KOPT-K1 (cell line): ENCODE data around the gene TMEM239.
"Not testable (repeated sequence)": the region's sequence is repeated elsewhere in the genome, so short reads cannot be mapped to it uniquely, and the experiment has no call there.

Experiments used
- H3K27ac ChIP-seq: fragments of 200-600 bp; sonication (generic); 2 replicates; pipeline ENCODE4 v1.5.1; 2016; ENCODE audit warnings: antibody characterized with exemption, mild to moderate bottlenecking, low read depth, low read length; ENCODE audit not compliant: poor library complexity, severe bottlenecking
- H3K36me3 ChIP-seq: fragments of 200-600 bp; sonication (generic); 2 replicates; pipeline ENCODE4 v1.5.1; 2017; ENCODE audit warnings: antibody characterized with exemption, mild to moderate bottlenecking, low read length, moderate library complexity; ENCODE audit not compliant: insufficient read depth
- H3K9me3 ChIP-seq: fragments of 200-600 bp; sonication (generic); 2 replicates; pipeline ENCODE4 v1.5.1; 2017; ENCODE audit warnings: antibody characterized with exemption, low read length, mild to moderate bottlenecking; ENCODE audit not compliant: insufficient read depth, poor library complexity, severe bottlenecking

Gene TMEM239

DNA sequence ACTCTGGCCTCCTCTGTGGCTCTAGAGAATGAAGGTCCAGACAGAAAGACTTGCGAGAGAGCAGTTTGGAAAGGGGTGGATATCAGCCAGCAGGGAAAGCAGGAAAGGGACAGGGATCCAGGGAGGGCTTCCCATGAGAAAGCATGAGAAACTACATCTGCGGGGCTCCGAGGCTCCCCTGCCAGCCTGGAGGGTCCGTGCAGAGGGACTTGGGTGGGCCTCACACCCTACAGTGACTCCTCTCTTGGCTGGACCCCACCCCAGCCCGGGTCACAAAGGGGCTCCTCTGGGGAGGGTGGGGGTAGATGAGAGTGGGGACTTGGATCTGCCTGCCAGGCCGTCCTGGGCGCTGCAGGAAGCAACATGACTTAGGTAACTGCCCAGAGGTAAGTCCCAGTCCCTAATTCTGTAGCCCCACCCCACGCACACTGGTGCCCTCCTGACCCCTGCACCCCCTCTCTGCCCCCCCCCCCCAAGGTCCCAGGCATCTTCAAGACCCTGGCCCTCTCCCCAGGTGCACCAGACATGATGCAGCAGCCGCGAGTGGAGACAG is at the start of gene TMEM239:
Gene TMEM239 (plus strand): TSS at position 335 of the 553 bp plus-strand sequence. CDS start 191 bp downstream, at position 526.
- Histone ChIP-seq H3K27ac (no peak within 1 kb of the TSS), H3K9me3 (peaks cover 10% of the 10 kb centered on the region), H3K36me3 (no peaks in the 10 kb centered on the region)

DNA sequence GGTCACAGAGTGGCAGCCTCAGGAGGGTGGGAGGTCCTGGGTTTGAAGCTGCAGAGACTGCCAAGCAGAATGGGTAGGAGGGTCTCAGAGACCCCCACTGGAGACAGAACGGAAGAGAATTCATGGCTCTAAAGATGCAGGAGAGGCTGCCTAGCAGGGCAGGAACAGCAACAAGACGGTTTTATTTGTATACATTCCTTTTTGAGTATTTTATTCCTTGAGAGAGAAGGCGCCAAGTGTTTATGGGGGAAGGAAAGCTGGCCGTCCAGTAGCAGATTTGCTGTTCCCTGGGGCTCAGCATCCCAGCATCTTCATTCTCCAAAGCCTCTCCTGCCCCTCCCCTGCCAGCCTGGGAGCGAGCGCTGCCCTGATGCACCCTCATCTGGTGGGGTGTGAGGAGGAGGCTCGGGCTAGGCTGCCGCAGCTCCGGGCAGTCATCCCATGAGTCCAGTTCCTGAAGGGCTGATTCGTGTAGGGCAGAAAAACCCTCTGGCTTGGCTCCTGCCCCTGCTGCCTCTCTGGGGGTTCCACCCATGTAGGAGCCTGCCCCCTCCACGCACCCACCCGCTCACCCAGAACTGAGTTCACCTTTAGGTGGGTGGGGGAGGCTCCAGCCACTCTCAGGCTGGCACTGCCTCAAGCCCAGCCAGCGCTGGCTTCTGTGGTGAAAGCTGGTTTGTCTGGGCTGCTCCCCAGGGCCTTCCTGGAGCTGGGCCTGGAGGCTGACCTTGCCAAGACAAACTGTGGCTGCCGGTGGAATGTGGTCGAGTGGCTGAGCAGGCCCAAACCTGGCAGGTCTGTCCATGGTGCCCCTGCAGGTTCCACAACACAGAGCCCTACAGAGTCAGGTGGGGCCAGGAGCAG is 48.2 kb upstream of the TMEM239 start:
- no peak overlapping the region for H3K27ac ChIP-seq

GRCh38 chr20:2768632-2769015 is 47.5 kb upstream of the TMEM239 start:
- H3K9me3 ChIP-seq = no peaks in the 10 kb centered on the region
- no peaks in the 10 kb centered on the region for H3K36me3 ChIP-seq
- no peak overlapping the region for H3K27ac ChIP-seq

More for the DNA sequence above, 48.2 kb upstream of the TMEM239 start:
- no peaks in the 10 kb centered on the region for H3K9me3 ChIP-seq
- H3K36me3 ChIP-seq = no peaks in the 10 kb centered on the region

DNA sequence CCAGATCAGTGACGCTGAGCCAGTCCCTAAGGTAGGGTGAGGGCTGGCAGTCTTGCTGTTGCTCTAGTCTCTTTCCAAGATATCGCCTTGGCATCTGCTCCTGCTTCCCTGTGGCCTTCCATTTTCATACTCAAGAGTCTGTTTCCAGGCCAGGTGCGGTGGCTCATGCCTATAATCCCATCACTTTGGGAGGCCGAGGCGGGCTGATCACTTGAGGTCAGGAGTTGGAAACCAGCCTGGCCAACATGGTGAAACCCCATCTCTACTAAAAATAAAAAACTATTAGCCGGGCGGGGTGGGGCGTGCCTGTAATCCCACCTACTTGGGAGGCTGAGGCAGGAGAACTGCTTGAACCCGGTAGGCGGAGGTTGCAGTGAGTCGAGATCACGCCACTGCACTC is 46.1 kb upstream of the TMEM239 start:
- H3K36me3 ChIP-seq, H3K27ac ChIP-seq, H3K9me3 ChIP-seq: not testable (repeated sequence)

GRCh38 chr20:2771631-2772080 is 44.5 kb upstream of the TMEM239 start:
- Histone ChIP-seq H3K27ac (no peak overlapping the region), H3K36me3 (no peaks in the 10 kb centered on the region), H3K9me3 (peaks cover 12% of the 10 kb centered on the region)

DNA sequence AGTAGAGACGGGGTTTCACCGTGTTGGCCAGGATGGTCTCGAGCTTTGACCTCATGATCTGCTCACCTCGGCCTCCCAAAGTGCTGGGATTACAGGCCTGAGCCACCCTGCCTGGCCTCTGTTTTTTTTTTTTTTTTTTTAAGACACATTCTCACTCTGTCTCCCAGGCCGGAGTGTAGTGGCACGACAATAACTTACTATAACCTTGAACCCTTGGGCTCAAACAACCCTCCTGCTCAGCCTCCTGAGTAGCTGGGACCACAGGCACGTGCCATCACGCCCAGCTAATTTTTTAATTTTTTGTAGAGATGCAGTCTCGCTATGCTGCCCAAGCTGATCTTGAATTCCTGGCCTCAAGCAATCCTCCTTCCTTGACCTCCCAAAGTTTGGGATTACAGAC is 42.4 kb upstream of the TMEM239 start:
- Histone ChIP-seq H3K27ac (no peak overlapping the region), H3K9me3 (peaks cover 21% of the 10 kb centered on the region), H3K36me3 (no peaks in the 10 kb centered on the region)

DNA sequence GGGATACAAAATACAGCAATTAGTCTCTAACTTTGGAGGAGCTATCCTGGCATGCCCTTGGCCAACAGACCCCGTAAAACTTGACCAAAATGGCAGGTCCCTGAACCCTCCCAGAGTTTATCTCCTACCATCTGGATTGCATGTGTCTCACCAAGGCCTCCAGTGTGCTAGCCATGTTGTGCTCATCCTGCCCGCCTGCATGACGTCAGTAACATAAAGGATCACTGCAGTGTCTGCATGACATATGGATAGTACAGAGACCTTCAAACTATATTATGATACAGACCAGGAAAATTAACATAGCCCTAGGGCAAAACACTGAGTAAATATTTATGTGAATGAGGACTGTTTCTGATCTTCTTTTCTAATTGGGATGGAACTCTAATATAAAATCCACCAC is 41.0 kb upstream of the TMEM239 start:
- H3K36me3 ChIP-seq = no peaks in the 10 kb centered on the region
- H3K27ac ChIP-seq = no peak overlapping the region
- H3K9me3 ChIP-seq = peaks cover 21% of the 10 kb centered on the region

DNA sequence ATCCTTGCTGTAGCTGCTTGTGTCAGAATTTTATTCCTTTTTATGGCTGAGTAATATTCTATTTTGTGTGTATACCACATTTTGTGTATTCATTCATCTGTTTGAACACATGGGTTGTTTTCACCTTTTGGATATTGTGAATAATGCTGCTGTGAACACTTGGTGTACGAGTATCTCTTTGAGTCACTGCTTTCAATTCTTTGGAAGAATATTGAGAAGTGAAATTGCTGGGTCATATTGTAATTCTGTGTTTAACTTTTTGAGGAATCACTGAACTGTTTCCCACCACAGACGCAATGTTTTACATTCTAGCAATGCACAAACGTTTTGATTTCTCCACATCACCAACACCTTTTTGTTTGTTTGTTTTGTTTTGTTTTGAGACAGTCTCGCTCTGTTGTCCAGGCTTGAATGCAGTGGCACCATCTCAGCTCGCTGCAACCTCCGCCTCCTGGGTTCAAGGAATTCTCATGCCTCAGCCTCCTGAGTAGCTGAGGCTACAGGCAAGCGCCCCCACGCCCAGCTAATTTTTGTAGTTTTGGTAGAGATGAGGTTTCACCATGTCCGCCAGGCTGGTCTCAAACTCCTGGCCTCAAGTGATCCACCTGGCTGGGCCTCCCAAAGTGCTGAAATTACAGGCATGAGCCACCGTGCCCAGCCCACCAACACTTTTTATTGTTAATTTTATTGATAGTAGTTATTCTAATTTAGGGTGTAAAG is 37.4 kb upstream of the TMEM239 start:
- Histone ChIP-seq H3K9me3 (peaks cover 21% of the 10 kb centered on the region), H3K27ac (no peak overlapping the region), H3K36me3 (no peaks in the 10 kb centered on the region)

DNA sequence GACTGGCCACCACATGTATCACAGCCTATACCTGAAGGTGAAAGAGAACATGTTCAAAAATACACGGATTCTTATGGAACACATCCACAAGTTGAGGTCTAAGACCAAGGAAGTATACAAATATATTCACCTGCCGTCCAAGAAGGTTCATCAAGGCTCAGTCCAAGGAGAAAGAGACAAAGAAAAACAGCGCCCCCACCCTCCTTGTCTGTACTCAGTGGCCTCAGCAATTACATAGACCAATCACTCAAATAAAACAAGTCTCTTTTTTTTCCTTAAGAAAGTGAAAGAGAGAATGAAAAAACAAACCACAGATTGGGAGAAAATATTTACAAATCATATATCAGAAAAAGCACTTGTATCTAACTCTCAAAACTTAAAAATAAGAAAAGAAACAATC is 35.2 kb upstream of the TMEM239 start:
- Histone ChIP-seq H3K36me3 (no peaks in the 10 kb centered on the region), H3K9me3 (peaks cover 11% of the 10 kb centered on the region), H3K27ac (no peak overlapping the region)

DNA sequence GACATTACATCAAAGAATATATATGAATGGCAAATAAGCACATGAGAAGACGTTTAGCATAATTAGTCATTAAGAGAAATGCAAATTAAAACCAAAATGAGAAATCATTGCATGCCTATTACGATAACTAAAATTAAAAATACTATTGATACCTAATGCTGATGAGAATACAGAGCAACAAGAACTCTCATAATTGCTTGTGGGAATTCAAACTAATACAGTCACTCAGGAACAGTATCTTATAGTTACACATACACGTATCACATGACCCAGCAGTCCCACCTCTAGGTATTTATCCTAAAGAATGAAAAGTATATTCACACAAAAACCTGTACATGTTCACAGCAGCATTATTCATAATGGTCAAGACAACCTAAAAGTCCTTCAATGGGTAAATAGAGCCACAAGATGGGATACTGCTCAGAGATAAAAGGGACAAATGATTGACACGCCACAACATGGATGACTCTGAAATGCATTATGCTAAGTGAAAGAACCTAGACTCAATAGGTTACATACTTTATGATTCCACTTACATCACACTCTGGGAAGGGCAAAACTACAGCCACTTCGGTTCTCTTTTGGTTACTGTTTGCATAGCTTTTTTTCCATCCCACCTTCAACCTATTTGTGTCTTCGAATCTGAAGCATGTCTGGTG is 32.1 kb upstream of the TMEM239 start:
- H3K27ac ChIP-seq = no peak overlapping the region
- H3K36me3 ChIP-seq = no peaks in the 10 kb centered on the region
- H3K9me3 ChIP-seq = no peaks in the 10 kb centered on the region

DNA sequence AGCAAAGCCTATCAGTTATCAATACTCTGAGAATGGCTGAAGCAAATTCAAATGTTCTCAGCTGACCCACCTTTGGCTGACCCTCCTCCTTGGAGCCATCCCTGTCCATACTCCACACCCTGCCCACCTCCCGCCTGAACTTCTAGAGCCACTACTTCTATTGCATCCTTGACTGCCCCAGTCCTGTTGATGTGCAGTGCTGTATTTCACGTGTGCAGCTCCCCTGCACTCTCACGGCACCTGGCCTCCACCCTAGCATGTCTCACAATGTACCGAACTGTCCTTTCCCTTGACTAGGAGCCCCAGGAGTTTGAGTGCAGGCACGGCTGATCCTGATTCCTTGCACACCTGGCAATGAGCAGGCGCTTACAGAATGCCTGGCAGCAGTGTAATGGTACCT is 22.7 kb upstream of the TMEM239 start:
- no peak overlapping the region for H3K27ac ChIP-seq
- H3K9me3 ChIP-seq = no peaks in the 10 kb centered on the region
- no peaks in the 10 kb centered on the region for H3K36me3 ChIP-seq

- H3K9me3 ChIP-seq = no peaks in the 10 kb centered on the region
- H3K36me3 ChIP-seq = no peaks in the 10 kb centered on the region
- H3K27ac ChIP-seq = no peak overlapping the region
Measured at GRCh38 chr20:2794202-2794748, 21.9 kb upstream of the TMEM239 start.

DNA sequence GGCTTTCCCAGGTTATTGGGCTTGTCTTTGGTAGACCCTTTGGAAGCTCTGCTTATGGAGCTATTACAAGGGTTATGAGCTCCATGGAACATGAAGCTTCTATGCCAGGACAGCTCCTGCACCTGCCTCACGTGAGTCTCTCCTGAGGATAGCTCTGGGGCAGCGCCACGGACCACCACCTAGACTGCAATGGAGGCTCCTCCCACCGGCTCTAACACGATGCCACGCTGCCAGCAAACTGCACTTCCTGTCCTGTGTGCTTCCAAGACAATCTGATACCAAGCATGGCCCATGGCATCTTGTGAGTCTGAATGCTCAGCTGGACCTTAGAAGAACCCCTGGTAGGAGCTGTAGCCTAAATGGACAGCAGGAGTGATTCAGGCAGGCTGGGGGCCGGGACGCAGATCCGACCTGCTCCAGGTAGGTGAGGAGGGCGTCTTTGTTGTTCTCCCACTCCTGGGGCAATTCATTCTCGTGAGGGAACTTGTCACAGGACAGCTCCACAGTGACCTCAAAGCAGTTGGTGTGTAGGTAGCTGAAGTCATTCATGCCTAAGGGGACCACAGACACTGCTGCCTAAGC is 21.2 kb upstream of the TMEM239 start:
- Histone ChIP-seq H3K9me3 (no peaks in the 10 kb centered on the region), H3K36me3 (no peaks in the 10 kb centered on the region), H3K27ac (no peak overlapping the region)

DNA sequence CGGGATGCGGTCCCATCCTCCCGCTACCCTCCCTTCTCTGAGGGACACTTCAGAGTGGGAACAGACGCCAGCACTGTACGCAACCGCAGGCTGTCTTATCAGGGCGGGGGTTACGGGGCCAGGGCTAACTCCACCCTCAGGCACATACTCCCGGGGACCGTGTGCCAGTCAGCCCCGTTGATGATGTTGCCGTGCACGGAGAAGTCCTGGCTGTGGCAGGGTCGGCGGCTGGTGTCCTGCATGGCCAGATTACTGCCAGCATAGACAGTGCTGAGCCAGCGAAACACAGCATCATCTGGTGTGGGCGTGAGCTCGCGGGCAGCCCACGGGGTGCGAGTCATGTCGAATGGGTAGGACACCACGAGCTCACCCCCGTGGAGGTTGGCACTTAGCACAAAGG is 20.7 kb upstream of the TMEM239 start:
- Histone ChIP-seq H3K36me3 (no peaks in the 10 kb centered on the region), H3K9me3 (no peaks in the 10 kb centered on the region), H3K27ac (no peak overlapping the region)
